GM12865 (cell line): ENCODE data around the gene HERC2.

Experiments
- DNase-seq: peaks from one replicate; pipeline ENCODE4 v3.0.0; 2010; ENCODE audit warnings: low read depth
- H3K4me3 ChIP-seq: 2 replicates; pipeline ENCODE4 v1.5.1; 2011; ENCODE audit warnings: mild to moderate bottlenecking, low read depth, low read length, control low read depth
- CTCF ChIP-seq: IDR thresholded peaks from 2 replicates; pipeline ENCODE4 v1.5.1; 2011; ENCODE audit warnings: low read length, control low read depth, low read depth, inconsistent platforms; ENCODE audit not compliant: insufficient read depth; ENCODE audit errors: missing control alignments

The HERC2 gene

GRCh38 chr15:28262438-28262837, 59.5 kb downstream of the HERC2 start:
- no peak for DNase-seq
- TF ChIP-seq CTCF = no peak
- no peak overlapping the region for H3K4me3 ChIP-seq

- TF ChIP-seq CTCF = no peak
- H3K4me3 ChIP-seq = no peak overlapping the region
- DNase-seq = no peak
Observed at GRCh38 chr15:28260722-28261121, 61.3 kb downstream of the HERC2 start.

- H3K4me3 ChIP-seq = no peak overlapping the region
- DNase-seq = no peak
- TF ChIP-seq CTCF = no peak
Observed at GRCh38 chr15:28260317-28260716, 61.7 kb downstream of the HERC2 start.

GRCh38 chr15:28255965-28256364, 66.0 kb downstream of the HERC2 start:
- DNase-seq = no peak
- no peak overlapping the region for H3K4me3 ChIP-seq
- TF ChIP-seq CTCF = no peak

GRCh38 chr15:28252831-28253230, 69.1 kb downstream of the HERC2 start:
- H3K4me3 ChIP-seq = no peak overlapping the region
- no peak for TF ChIP-seq CTCF
- DNase-seq = peak; percentile 44

GRCh38 chr15:28246605-28247004, 75.4 kb downstream of the HERC2 start:
- TF ChIP-seq CTCF = no peak
- no peak overlapping the region for H3K4me3 ChIP-seq
- DNase-seq = no peak

GRCh38 chr15:28243901-28244300, 78.1 kb downstream of the HERC2 start:
- no peak for TF ChIP-seq CTCF
- no peak for DNase-seq
- no peak overlapping the region for H3K4me3 ChIP-seq
